ENCODE data around the gene JUP.

- no peak for TF ChIP-seq POLR2AphosphoS5 (IDR thresholded peaks at IDR 0.05)
- TF ChIP-seq, protein P1, sequence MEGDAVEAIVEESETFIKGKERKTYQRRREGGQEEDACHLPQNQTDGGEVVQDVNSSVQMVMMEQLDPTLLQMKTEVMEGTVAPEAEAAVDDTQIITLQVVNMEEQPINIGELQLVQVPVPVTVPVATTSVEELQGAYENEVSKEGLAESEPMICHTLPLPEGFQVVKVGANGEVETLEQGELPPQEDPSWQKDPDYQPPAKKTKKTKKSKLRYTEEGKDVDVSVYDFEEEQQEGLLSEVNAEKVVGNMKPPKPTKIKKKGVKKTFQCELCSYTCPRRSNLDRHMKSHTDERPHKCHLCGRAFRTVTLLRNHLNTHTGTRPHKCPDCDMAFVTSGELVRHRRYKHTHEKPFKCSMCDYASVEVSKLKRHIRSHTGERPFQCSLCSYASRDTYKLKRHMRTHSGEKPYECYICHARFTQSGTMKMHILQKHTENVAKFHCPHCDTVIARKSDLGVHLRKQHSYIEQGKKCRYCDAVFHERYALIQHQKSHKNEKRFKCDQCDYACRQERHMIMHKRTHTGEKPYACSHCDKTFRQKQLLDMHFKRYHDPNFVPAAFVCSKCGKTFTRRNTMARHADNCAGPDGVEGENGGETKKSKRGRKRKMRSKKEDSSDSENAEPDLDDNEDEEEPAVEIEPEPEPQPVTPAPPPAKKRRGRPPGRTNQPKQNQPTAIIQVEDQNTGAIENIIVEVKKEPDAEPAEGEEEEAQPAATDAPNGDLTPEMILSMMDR (IDR thresholded peaks at IDR 0.05), result no peak
- no peak for TF ChIP-seq POLR2A (IDR thresholded peaks at IDR 0.05)
Observed at GRCh38 chr17:41769346-41769862, 17.1 kb downstream of the JUP start.

Measured in breast epithelium (tissue), 3 donors.